G401.6 (cell line): ENCODE data around the gene SRC.

Experiments
- FAIRE-seq: peaks from 2 replicates; lab custom pipeline; 2012; peaks lifted over from hg19 to GRCh38; lab: Jason Lieb, UNC

Gene SRC

DNA sequence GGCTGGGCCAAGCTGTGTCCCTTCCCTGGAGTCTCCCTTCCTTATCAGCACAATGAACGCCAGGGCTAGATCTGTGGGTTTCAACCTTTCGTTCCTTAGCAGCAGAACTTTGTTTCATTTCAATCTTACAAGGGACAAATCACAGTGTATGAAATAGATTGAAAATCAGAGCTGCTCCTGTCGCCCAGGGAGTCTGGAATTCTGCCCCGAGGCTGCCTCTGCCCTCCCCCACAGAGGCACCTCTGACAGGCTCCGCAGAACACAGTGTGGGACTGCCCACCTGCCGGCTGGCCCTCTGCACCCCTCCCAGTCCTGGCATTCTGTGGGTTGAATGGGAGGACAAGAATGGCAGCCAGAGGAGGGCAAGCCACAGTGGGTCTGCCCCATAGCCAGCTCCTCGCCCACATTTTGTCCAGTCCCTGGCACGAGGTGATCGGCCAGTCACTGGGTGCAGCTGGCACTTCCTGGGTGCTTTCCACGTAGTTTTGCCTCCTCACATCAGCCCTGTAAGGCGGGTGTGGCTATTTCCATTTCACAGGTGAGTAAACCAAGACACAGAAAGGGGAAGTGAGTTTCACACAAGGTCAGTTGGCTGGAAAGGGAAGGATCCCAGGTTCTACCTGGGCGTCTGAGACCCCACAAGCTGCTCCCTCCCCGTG, 30.4 kb upstream of the SRC start:
- FAIRE-seq = no peak

DNA sequence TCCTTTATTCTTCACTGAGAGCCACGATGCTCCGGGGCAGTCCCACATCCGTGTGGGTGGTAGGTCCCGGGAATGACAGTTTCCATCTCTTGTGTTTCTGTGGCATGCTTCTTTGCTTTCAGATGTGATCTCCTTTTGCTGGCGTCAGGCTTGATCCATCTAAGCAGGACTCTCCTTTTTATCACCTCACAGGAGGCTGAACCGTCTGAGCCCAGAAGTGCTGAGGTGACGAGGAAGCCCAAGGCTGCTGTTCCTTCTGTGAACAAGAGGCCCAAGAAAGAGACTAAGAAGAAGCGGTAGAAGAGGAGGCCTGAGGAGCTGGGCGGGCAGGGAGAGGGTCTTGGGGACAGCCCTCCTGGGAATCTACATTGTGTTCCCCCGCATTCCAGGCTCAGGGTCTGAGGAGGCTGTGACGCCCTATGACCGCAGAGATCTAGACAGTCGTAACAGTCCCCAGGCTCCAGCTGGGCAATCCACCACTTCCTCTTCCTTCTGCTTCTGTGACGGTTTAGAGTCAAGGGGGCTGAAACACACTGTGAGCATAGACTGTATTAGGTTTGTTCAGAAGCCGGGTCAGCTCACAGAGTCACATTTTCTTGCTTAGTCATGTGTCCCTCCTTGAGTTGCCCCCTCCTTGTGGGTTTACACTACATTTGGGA, 29.7 kb upstream of the SRC start:
- FAIRE-seq = no peak

DNA sequence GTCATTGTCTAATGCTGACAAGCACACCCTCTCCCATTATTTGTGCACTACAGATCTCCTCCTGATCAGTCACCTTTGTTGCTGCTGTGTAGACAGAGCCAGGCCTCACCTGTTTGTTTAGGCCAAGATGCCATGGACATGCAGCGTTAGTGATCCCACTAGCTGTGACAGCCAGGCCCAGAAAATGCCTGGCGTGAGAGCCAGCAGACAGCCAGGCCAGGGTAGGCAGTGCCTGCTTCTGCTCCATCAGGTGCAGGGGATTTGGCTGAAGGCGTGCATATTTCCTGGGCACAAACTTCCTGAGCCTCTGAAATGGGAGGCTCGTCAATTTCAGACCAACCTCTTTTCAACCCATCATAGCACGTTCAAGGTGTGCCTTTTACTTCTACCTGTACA, 29.2 kb upstream of the SRC start:
- FAIRE-seq = no peak

DNA sequence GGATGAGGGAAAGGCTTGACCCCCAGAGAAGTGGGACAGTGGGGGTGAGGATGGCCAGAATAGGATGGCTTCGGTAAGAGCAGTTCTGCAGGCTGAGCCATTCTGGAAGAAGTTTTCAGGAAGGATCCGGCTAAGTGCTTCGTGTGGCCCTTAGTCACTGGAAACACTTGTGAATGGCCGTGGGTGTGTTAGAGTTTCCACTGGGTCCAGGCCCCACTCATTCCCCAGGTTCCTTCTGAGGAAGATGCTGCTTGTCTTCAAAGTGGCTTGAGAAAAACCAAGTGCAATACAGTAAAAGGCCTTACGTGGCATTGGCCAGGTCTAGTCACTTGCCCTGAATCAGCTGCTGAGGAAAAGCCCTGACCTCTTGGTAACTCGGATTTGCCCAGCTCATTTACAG, 28.6 kb upstream of the SRC start:
- FAIRE-seq = no peak

DNA sequence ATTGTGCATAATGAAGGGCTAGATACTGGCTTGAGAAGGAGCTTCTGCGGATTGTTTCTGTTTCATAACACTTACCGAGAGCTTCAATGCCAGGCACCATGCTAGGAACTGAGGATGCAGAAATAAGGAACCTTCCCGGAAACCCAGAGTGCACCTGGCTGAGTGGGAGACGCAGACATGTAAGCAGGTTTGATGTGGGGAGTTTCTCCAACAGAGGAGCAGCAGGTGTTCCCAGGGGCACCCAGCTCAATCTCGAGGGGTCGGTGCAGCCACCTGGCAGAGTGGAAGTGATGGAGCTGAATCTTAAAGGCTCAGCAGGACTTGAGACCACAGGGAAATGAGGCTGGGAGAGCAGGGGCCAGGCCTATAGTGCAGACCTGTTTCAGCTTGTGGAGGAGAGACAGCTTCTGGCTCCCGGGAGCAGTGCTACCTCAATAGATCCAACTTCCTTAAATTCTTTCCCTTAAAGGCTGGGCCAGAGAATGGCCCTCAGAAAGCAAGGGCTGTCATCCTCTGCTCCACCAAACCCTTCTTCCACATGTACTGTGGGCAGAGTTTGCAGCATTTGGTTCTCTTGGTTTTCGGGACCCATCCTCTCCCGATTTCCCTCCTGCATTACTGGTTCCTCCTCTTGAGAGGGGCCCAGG, 27.8 kb upstream of the SRC start:
- no peak for FAIRE-seq

- FAIRE-seq = no peak
Measured at GRCh38 chr20:37319151-37319671, 26.7 kb upstream of the SRC start.

GRCh38 chr20:37323985-37324384, 22.0 kb upstream of the SRC start:
- FAIRE-seq = no peak

DNA sequence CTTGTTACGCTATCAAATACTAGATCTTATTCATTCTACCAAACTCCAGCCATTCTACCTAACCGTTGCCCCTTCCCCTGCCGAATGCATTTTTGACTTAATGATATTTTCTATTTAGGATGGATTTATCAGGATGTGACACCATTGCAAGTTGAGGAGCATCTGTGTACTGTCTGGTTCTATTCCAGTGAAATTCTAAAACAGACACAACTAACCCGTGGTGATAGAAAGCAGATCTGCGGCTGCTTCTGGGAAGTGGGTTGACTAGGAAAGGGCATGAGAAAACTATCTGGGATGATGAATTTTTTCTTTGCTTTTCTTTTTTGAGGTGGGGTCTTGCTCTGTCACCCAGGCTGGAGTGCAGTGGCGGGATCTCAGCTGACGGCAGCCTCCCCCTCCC, 20.7 kb upstream of the SRC start:
- FAIRE-seq = no peak

DNA sequence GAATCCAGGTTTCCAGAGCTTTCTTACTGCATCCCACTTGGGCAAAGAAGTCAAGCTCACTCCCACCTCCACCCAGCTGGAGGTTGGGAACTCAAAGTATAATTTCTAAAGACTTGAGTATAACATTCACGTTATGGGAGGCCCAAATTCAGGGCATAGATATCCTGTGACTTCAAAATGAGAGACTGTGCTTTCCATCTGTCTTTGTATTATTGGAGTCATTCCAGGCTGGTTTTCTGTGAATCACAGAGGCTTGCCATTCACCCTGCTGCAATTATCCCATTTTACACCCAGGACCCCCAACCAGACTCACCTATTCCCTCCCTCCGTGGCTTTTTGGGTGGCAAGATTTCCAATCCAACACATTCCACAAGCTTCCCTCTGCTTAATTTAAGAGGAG, 19.3 kb upstream of the SRC start:
- FAIRE-seq = no peak

GRCh38 chr20:37327748-37328147, 18.2 kb upstream of the SRC start:
- no peak for FAIRE-seq

- no peak for FAIRE-seq
Measured at GRCh38 chr20:37328149-37328945, 17.6 kb upstream of the SRC start.

DNA sequence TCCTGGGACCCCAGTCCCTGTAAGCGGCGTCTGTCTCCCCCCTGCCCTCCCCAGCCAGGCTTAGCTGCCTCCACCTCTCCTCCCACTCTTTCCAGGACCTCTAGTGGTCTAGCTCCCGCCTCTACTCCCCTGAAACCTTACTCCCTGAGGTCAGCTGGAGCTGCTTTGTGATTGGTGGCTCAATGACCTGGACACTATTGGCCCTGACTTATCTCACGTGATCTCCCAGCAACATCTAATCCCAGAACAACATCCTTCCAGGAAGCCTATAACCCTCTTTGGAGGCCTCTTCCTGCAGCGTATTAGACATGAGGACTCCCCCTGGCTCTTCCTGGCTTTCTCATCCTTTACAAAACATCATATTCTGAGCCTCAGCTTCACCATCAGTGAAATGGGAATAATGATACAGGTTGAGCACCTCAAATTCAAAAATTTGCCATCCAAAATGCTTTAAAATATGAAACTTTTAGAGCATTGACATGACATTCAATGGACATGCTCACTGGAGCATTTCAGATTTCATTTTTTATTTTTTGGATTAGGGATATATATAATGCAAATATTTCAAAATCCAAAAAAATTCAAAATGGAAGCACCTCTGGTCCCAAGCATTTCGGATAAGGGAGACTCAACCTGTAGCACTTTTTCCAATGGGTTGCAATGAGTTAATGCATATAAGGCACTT, 16.3 kb upstream of the SRC start:
- no peak for FAIRE-seq

GRCh38 chr20:37330316-37330715, 15.6 kb upstream of the SRC start:
- no peak for FAIRE-seq

DNA sequence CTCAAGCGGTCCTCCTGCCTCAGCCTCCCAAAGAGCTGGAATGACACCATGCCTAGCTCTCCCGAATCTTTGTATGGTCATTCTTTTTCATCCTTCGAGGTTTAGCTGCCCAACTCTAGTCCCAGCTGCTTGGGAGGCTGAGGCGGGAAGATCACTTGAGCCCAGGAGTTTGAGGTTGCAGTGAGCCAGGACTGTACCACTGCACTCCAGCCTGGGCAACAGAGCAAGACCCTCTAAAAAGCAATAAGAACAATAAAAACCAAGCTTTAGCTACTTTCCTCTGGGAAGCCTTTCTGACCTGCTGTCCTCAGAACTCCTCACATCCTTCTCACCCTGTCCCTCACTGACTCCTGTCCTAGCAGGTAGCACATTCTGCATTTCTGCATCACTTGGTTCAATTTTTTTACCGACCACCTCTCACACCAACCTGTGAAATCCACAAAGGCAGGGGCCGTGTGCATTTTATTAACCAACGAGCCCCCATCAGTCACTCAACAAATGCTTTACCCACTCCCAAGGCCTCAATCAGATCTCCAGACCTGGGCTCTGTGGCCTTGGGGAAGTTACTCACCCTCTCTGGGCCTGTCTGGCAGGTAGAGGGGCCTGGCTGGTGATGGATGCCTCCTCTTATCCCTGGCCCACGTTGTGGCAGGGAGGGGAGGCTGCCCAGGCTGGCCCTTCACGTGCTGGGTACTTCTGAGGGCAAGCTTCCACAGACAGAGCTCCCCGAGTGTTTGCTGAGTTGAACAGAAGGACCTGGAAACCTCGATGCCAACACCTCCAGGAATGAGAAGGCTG, 14.7 kb upstream of the SRC start:
- FAIRE-seq = no peak

- FAIRE-seq = no peak
Measured at GRCh38 chr20:37333130-37333847, 12.7 kb upstream of the SRC start.

GRCh38 chr20:37333848-37334318, 12.1 kb upstream of the SRC start:
- FAIRE-seq = no peak

GRCh38 chr20:37334450-37334849, 11.5 kb upstream of the SRC start:
- no peak for FAIRE-seq

- FAIRE-seq = no peak
Measured at GRCh38 chr20:37335642-37336368, 10.1 kb upstream of the SRC start.

- FAIRE-seq = no peak
Measured at GRCh38 chr20:37336369-37337207, 9.4 kb upstream of the SRC start.
